VCaP (cell line): Measurements from ENCODE around the gene CAMSAP1.

ENCODE experiments used
- H3K27ac ChIP-seq: fragments of 450-650 bp; 2 replicates; pipeline ENCODE4 v1.5.1; 2017
- TF ChIP-seq, protein P1 (sequence below): fragments of 450-650 bp; conservative IDR thresholded peaks from 2 replicates; pipeline ENCODE4 v1.5.1; 2017; ENCODE audit warnings: mild to moderate bottlenecking, moderate library complexity

CAMSAP1 gene

DNA sequence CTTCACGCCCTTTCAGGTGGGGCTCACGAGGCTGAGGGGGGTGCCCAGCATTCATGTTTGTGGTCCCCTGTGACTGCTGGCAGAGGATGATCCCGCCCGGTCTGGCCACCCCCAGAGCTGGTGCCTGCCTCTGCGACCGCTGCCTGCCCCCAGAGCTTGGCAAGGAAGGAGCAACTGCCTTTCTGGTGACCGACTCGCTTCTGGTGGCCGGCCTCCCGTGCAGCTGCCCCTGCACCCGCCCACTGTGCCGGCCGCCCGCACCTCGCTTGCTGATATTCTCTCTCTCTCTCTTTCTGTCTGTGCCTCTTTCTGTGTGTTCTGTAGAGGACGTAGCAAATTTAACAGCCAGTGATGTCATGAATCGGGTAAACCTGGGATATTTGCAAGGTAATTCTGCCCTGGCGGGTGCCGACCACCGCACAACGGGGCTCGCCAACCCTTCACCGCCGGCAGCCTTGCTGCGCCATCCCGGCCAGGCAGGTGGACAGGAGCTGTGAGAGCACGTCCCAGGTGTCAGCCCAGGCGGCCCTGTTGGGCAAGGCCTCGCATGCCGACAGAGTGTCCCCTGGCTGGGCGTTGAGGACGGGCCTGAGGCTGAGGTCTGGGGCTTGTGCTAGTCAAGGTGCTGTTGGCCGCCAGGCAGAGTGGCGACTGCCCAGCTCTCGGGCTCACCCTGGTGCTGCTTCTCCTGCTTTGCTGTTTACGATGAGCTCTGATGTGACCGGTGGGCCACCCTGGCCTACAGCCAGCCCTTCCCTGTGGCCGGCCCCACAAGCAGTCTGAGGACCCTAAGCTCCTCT lies 119.4 kb downstream of the CAMSAP1 start:
- H3K27ac ChIP-seq = no peak overlapping the region
- TF ChIP-seq, protein P1, sequence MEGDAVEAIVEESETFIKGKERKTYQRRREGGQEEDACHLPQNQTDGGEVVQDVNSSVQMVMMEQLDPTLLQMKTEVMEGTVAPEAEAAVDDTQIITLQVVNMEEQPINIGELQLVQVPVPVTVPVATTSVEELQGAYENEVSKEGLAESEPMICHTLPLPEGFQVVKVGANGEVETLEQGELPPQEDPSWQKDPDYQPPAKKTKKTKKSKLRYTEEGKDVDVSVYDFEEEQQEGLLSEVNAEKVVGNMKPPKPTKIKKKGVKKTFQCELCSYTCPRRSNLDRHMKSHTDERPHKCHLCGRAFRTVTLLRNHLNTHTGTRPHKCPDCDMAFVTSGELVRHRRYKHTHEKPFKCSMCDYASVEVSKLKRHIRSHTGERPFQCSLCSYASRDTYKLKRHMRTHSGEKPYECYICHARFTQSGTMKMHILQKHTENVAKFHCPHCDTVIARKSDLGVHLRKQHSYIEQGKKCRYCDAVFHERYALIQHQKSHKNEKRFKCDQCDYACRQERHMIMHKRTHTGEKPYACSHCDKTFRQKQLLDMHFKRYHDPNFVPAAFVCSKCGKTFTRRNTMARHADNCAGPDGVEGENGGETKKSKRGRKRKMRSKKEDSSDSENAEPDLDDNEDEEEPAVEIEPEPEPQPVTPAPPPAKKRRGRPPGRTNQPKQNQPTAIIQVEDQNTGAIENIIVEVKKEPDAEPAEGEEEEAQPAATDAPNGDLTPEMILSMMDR = no peak

DNA sequence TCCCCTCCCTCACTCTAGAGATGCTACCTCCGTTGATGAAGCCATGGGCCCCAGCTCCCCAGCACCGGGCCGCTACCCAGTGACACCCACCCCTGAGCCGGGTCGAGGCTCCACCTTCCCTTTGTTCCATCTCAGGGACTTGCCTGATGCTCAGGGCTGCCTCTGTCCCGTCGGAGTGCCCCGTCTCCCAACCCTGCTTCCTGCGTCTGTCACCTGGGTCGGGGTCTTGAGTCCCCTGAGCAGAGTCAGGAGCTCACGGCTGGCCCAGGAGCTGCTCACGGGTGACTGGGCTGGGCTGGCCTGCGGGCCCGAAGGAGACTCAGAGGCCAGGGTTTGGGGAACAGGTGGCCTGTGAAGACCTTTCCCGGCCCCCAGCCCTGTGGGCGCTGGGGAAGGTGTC lies 120.0 kb downstream of the CAMSAP1 start:
- TF ChIP-seq, protein P1 = no peak

DNA sequence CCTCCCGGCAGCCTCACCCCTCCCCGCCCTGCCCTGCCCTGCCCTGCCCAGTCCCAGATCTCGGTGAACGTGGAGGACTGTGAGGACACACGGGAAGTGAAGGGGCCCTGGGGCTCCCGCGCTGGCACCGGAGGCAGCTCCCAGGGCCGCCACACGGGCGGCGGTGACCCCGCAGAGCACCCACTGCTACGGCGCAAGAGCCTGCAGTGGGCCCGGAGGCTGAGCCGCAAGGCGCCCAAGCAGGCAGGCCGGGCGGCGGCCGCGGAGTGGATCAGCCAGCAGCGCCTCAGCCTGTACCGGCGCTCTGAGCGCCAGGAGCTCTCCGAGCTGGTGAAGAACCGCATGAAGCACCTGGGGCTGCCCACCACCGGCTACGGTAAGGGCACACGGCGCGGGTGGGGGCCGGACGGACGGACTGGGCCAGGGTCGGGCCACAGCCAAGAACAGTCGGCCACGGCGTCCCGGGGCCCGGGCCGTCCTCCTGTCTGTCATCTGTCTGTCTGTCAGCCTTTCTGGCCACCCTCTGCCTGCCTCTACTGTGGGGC lies 121.1 kb downstream of the CAMSAP1 start:
- TF ChIP-seq, protein P1 = no peak
- no peak overlapping the region for H3K27ac ChIP-seq

More for the DNA sequence above, 120.0 kb downstream of the CAMSAP1 start:
- H3K27ac ChIP-seq = no peak overlapping the region

DNA sequence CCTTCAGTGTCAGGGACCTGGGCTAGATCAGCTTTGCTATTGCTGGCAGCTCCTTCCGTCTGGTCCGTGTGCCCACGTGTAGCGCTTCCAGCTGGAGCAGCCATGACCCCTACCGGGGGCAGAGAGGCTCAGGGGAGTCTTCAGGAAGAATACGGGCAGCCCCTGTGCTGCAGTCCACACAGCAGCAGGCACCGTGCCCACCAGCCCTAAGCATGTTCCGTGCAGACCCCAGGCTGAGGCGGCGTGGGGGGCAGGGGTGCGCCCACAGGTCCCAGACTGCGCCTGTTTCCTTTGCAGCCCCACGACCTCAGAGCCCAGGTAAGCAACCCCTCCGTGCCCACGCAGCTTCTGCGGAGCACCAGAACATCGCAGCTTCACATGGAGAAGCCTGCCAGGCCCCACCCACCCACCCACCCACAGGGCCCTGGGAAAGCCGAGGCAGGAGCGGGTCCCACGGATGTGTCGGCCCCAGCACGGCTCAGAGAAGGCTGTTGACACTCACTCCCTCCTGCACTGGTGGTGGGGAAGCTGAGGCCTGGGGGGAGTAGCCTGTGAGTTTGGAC lies 122.3 kb downstream of the CAMSAP1 start:
- TF ChIP-seq, protein P1 = no peak
- H3K27ac ChIP-seq = no peak overlapping the region

DNA sequence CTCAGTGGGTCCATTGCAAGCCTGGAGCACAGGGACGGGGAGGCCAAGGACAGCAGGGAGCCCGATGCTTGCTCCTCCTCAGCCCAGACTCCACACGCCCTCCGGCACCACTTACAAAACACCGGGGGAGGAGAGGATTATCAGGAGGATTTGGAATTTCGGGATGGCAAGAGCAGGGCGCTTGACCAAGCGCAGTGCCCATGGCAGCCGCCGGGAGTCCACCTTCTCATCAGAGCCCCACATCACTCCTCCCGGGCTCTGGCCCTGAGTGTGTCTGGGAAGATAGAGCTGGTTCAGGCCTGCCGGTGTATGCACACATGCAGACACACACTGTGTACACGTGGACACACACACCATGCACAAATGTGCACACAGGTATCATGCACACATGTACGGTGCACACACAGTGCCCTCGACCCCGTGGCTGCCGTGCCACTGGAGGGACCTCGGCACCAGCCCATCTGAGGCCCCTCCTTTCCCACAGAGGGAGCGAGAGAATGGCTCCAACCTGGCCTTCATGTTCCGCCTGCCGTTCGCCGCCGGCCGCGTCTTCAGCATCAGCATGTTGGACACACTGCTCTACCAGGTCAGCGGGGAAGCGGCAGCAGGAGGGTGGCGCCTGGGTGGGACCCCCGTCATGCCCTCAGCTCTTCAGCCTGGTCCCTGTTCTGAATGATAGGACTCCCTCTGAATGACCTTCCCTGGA lies 123.7 kb downstream of the CAMSAP1 start:
- H3K27ac ChIP-seq = no peak overlapping the region
- TF ChIP-seq, protein P1 = no peak

DNA sequence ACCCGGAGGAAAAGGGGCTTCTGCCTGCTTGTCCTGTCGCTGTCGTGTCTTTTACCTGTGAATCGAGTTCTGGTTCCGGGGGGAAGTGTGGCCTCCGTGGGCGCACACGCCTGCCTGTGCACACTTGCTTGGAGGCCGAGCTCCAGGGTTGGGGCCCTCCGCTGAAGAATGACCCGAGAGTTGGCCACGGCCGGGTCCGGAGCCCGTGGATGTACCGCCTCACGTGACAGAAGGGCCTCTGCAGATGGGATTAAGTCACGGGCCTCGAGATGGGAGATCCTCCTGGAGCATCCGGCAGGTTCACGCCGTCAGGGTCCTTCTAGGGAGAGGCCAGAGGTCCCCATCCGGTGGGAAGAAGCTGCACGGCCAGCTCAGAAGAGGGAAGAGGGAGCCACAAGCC lies 124.4 kb downstream of the CAMSAP1 start:
- TF ChIP-seq, protein P1 = no peak
- H3K27ac ChIP-seq = no peak overlapping the region

DNA sequence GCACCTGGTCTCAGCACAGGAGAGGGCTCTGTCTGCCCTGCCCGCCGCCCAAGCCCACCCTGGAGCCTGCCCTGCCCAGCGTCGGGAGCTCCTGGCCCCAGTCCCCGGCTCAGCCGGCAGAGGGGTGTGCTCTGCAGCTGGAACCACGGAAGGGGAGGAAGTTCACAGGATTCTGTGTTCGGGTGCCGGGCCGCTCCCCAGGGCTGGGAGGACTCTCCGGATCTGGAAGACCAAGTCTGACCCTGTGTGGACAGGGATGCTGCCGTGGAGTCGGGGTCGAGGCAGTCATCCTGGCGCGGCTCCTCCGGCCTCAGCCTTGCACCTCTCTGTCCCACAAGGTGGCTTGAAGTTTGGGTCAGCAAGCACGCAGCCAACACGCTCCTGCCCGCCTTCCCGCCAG lies 126.7 kb downstream of the CAMSAP1 start:
- TF ChIP-seq, protein P1 = no peak
- H3K27ac ChIP-seq = no peak overlapping the region
